HL-60 (cell line): Measurements from ENCODE around the gene CACNA1C.

Experiments used
- CTCF ChIP-seq: IDR thresholded peaks from one replicate; pipeline ENCODE4 v1.5.1; 2011; ENCODE audit warnings: low read length, control low read depth, inconsistent platforms; ENCODE audit not compliant: insufficient read depth
- REST ChIP-seq: IDR thresholded peaks from 2 replicates; pipeline ENCODE4 v1.6.1; 2012; ENCODE audit warnings: low read depth; ENCODE audit not compliant: insufficient replicate concordance
- SPI1 ChIP-seq: IDR thresholded peaks from 2 replicates; pipeline ENCODE4 v1.6.1; 2012; ENCODE audit warnings: low read depth, mild to moderate bottlenecking, borderline replicate concordance

GRCh38 chr12:2183556-2184541 is 131.1 kb downstream of the CACNA1C start:
- no peak for TF ChIP-seq SPI1
- TF ChIP-seq CTCF = no peak
- TF ChIP-seq REST = no peak
